ENCODE measurements around the gene CFAP107.

DNA sequence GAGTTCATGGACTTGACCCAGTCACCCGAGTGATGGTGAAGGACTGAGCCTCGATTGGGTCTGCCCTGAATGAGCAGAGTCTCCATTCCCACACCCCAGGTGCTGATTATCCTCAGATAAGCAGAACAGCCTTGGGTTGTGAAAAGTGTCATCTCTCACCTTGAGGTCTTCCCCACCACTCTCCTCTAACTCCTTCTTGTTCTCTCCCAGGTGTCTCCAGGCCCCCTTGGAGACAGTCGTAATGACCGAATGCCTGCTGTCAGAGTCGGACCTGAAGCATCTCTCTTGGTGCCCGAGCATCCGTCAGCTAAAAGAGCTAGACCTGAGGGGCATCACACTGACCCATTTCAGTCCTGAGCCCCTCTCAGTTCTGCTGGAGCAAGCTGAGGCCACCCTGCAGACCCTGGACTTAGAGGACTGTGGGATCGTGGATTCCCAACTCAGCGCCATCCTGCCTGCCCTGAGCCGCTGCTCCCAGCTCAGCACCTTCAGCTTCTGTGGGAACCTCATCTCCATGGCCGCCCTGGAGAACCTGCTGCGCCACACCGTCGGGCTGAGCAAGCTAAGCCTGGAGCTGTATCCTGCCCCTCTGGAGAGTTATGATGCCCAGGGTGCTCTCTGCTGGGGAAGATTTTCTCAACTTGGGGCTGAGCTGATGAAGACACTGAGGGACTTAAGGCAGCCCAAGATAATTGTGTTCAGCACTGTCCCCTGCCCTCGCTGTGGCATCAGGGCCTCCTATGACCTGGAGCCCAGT is 31.0 kb downstream of the CFAP107 start:
- TF ChIP-seq, protein P1, sequence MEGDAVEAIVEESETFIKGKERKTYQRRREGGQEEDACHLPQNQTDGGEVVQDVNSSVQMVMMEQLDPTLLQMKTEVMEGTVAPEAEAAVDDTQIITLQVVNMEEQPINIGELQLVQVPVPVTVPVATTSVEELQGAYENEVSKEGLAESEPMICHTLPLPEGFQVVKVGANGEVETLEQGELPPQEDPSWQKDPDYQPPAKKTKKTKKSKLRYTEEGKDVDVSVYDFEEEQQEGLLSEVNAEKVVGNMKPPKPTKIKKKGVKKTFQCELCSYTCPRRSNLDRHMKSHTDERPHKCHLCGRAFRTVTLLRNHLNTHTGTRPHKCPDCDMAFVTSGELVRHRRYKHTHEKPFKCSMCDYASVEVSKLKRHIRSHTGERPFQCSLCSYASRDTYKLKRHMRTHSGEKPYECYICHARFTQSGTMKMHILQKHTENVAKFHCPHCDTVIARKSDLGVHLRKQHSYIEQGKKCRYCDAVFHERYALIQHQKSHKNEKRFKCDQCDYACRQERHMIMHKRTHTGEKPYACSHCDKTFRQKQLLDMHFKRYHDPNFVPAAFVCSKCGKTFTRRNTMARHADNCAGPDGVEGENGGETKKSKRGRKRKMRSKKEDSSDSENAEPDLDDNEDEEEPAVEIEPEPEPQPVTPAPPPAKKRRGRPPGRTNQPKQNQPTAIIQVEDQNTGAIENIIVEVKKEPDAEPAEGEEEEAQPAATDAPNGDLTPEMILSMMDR (IDR thresholded peaks at IDR 0.05), result no peak
- TF ChIP-seq EZH2 (IDR thresholded peaks at IDR 0.05; ENCODE audit: borderline replicate concordance, insufficient read depth, low read depth, low read length, poor library complexity, severe bottlenecking), result no peak

All from B cell (primary cell).